ENCODE data around the gene KDM2A. TPM values are rescaled to one million over a fixed set of nuclear protein-coding genes. Genes with fewer than 3 reads are reported as not detected.

KDM2A gene
- total and polyA plus RNA-seq, 2 experiments from 2014 or later, result 25.0 to 54.1 TPM

GRCh38 chr11:67157691-67158090, 38.6 kb downstream of the KDM2A start:
- Histone ChIP-seq H3K36me3 (ENCODE audit: insufficient read depth) (no peaks in the 10 kb centered on the region), H3K79me2 (replicated peaks; ENCODE audit: insufficient read depth) (peaks cover 90% of the 10 kb centered on the region), H3K4me3 (no peak overlapping the region), H3K4me2 (no peak overlapping the region), H3K9me2 (ENCODE audit: insufficient read depth) (no peaks in the 10 kb centered on the region), H4K20me1 (replicated peaks; ENCODE audit: insufficient read depth) (peaks cover 35% of the 10 kb centered on the region), H3K27ac (ENCODE audit: low read depth) (no peak overlapping the region), H3K4me1 (ENCODE audit: insufficient read depth) (no peaks in the 10 kb centered on the region), H2AFZ (no peak overlapping the region), H3K27me3 (ENCODE audit: insufficient read depth) (no peaks in the 10 kb centered on the region), H3F3A (replicated peaks; ENCODE audit: low read depth) (no peaks in the 10 kb centered on the region)
- H3K4me1 Mint-ChIP-seq, result peaks cover 6% of the 10 kb centered on the region
- H3K27ac Mint-ChIP-seq, result no peak overlapping the region
- no peak for ATAC-seq
- no peak overlapping the region for H3K4me3 Mint-ChIP-seq
- H3K36me3 Mint-ChIP-seq (ENCODE audit: low read depth), result peaks cover 20% of the 10 kb centered on the region
- no peak for TF ChIP-seq STAT1 (IDR thresholded peaks at IDR 0.05; ENCODE audit: unreplicated experiment)
- no peak for TF ChIP-seq ZNF462 (CRISPR knock-in tag; IDR thresholded peaks at IDR 0.05)
- no peak for TF ChIP-seq REST (IDR thresholded peaks at IDR 0.05; ENCODE audit: unreplicated experiment)
- TF ChIP-seq JUNB (IDR thresholded peaks at IDR 0.05; ENCODE audit: unreplicated experiment), result no peak
- no peak for TF ChIP-seq ZNF331 (CRISPR knock-in tag; IDR thresholded peaks at IDR 0.05; ENCODE audit: low read depth)
- no peak for TF ChIP-seq ETS1 (IDR thresholded peaks at IDR 0.05)
- TF ChIP-seq EZH2phosphoT487 (IDR thresholded peaks at IDR 0.05; ENCODE audit: unreplicated experiment), result no peak
- TF ChIP-seq POLR2AphosphoS5 (IDR thresholded peaks at IDR 0.05; ENCODE audit: low read depth), result no peak
- TF ChIP-seq CTCF (conservative IDR thresholded peaks at IDR 0.05; ENCODE audit: low read depth in 2 of 2), result no peak
- TF ChIP-seq CREB1 (CRISPR knock-in tag; IDR thresholded peaks at IDR 0.05; ENCODE audit: low read depth), result no peak
- H3K27me3 Mint-ChIP-seq (ENCODE audit: insufficient read depth, low read depth, poor library complexity), result no peaks in the 10 kb centered on the region
- DNase-seq (ENCODE audit: low spot score), result no peak
- H3K9me3 Mint-ChIP-seq, result no peaks in the 10 kb centered on the region

Data from GM23338 (cell line).